Fibroblast of villous mesenchyme (primary cell): ENCODE results near the gene PTH2R. TPM values are rescaled to one million over a fixed set of nuclear protein-coding genes. Genes with fewer than 3 reads are reported as not detected.
"Not testable (repeated sequence)": the region's sequence is repeated elsewhere in the genome, so short reads cannot be mapped to it uniquely, and the experiment has no call there.

Source experiments
- DNase-seq: peaks from one replicate; pipeline ENCODE4 v3.0.0-alpha.2; 2010; ENCODE audit warnings: low read depth
- H3K4me3 ChIP-seq: 2 replicates; pipeline ENCODE4 v1.5.1; 2011; ENCODE audit warnings: low read depth, mild to moderate bottlenecking, low read length
- CTCF ChIP-seq: IDR thresholded peaks from 2 replicates; pipeline ENCODE4 v1.5.1; 2012; ENCODE audit warnings: low read depth, mild to moderate bottlenecking, low read length; ENCODE audit not compliant: insufficient read depth
- total RNA-seq: library from RNA; depleted of rRNA; stranded (reverse); fragments of >200 nt; gene quantifications from 2 replicates; pipeline ENCODE4 v1.2.3, GENCODE V29; 2012

Gene PTH2R
- total RNA-seq, 1 donor = 0.43 TPM

DNA sequence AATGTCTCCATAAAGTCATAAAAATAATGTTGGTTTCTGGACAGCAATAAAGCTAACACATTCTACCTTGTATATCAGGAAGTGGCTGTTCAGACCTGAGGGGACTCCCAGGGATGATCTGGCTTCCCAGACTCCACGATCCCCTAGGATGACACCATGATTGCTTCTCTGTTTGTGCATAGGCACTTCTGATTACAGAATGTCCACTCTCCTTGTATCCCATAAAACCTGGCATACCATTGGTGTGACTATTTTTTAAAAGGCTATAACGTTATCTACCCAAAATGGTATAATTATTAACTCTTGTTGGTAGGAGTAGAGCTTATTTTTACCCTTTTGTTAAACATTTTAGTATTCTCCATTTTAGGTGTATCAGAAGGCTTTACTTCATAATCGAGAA lies 57.1 kb downstream of the PTH2R start:
- no peak for TF ChIP-seq CTCF
- no peak for DNase-seq
- no peak overlapping the region for H3K4me3 ChIP-seq

DNA sequence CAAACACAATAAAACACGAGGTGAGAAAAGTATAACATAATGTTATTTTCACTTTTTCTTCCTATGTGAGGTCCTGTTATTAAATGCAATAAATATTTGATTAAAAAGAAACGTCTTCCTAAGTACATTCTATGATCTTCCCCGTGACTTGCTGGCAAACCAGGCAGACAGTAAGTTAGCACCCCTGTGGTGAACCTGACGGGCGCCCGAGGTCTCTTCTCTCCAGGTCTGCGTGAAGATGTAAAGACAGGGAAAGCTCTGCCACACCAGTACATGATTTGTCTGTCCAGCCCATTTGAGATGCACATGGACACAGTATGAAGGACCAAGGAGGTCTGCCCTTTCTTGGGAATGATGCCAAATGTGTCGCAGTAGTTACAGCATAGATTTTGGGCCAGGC lies 57.6 kb downstream of the PTH2R start:
- DNase-seq = no peak
- H3K4me3 ChIP-seq = no peak overlapping the region
- TF ChIP-seq CTCF = no peak

- DNase-seq = peak; percentile 18
- H3K4me3 ChIP-seq = no peak overlapping the region
- peak; percentile 50 for TF ChIP-seq CTCF
Observed at GRCh38 chr2:208466151-208466919, 59.7 kb downstream of the PTH2R start.

DNA sequence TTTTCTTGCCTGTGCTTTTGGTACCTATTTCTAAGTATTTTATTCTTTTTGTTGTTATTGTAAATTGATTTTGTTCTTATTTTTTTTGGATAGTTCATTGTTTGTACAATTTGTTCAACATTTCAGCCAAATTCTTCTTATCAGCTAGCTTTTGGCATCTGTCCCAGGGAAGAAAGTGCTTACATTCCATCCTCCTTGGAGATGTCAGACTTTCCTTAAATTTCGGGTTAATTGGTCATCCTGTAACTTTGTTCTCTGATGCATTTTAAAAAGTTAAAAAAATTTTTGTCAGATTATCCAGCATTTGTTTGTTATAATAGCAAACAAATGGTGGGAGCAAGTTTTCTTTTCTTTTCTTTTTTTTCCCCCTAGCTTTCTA lies 60.3 kb downstream of the PTH2R start:
- DNase-seq = no peak
- no peak overlapping the region for H3K4me3 ChIP-seq
- TF ChIP-seq CTCF = no peak

GRCh38 chr2:208467564-208467963 lies 61.0 kb downstream of the PTH2R start:
- no peak for DNase-seq
- TF ChIP-seq CTCF = no peak
- H3K4me3 ChIP-seq = no peak overlapping the region

GRCh38 chr2:208477741-208478140 lies 71.1 kb downstream of the PTH2R start:
- no peak for TF ChIP-seq CTCF
- no peak overlapping the region for H3K4me3 ChIP-seq
- DNase-seq = no peak

DNA sequence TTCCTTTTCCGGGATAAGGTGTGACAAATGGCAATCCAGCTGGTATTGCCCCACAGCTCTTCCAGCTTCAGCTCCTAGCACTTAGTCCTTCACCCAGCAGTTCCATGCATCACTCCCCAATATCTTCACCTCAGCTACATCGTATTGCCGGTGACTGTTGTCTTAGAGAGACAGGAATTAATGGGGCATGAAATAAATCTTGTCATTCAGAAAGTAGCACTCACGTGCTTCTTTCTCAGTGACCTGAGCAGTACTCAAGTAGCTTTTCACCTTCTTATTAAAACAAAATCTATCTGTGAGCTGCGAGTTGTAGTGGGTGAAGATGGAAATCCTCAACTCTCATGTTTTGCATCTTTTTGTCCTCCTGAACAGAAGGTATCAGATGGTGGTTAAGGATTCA lies 72.8 kb downstream of the PTH2R start:
- TF ChIP-seq CTCF = no peak

DNA sequence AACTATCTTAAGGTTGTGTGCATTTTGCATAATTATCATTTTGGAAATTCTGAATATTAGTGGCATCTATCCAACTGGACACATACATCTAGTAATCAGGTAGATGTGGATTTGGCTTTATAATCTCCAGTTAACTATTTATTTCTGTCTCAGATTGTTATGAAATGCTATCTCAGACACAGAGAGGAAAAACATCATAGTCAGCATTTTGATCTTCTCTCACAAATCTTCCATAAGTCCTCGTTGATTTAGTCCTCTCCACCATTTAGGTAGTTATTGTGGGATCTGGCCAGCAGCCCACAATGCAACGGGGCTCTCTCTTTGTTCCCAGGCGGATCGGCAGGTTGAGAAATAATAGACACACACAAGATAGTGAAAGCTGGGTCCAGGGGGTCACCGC lies 75.4 kb downstream of the PTH2R start:
- not testable (repeated sequence) for DNase-seq, H3K4me3 ChIP-seq

More for the DNA sequence above, 72.8 kb downstream of the PTH2R start:
- no peak for DNase-seq
- no peak overlapping the region for H3K4me3 ChIP-seq

DNA sequence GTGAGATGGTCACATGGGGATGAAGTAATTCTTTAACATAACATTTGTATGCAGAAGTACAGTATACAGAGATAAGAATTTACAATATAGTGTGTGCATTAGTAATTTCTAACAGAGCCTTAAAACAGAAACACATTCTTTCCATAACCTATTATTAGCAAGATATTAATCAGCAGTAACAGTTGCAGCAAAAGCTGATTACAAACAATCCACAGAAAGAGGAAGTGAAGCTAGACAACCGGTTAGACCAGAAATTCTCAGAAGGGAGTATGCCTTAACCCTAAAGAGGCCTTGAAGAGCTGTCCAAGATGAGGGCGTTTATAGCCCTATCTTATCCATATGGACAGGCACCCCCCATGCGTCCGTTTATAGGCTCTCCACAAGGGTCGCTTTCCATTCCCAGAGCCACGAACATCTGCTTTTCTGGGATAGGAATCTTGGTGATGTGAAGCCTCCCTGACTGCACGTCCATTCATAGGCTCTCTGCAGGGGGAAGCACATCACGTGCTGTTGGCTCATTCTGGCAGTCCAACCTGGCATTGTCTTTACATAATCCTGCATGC lies 75.9 kb downstream of the PTH2R start:
- not testable (repeated sequence) for DNase-seq, H3K4me3 ChIP-seq
